GM18909 (cell line): ENCODE results near the gene AOC3.
"Not testable (repeated sequence)": the region's sequence is repeated elsewhere in the genome, so short reads cannot be mapped to it uniquely, and the experiment has no call there.

Experiments used
- ATAC-seq: cut with Tn5 transposase; IDR thresholded peaks from one replicate; pipeline ENCODE4 v1.9.1; 2021; ENCODE audit warnings: mild to moderate bottlenecking; ENCODE audit not compliant: unreplicated experiment, poor library complexity

Gene AOC3

DNA sequence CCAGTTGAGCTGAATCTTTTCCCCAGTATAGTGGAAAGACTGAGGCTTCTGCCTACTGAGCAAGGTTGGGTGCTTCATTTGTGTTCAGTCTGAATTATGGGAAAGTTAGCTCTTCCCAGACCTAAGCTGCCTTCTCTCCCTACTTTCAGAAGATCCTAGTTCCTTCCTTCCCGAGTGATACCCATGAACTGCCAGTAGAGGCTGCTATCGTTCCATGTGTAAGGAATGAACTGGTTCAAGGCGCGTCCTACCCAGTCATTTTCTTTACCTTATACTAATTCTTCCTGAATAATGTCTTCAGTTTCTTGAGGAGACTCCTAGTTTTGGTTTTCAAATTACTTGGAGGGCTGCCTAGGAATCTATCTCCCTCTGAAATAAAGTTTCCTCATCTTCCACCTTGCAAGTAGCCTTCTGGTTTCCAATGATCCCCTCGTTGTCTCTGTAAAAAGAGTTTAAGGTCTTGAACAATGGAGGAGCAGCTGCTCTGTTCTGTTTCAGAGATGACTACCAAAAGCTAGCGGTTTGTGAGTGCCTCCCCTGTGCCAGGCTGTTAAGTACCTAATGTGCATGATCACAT, 7.6 kb upstream of the AOC3 start:
- ATAC-seq = no peak

- no peak for ATAC-seq
These were observed 6.7 kb upstream of the AOC3 start, which contains the start of gene AOC2 for GRCh38 chr17:42844271-42844670. Gene AOC2 (plus strand): TSS chr17:42844580. CDS start chr17:42844627, 47 bp downstream.

GRCh38 chr17:42844761-42845555, 6.0 kb upstream of the AOC3 start:
- no peak for ATAC-seq

DNA sequence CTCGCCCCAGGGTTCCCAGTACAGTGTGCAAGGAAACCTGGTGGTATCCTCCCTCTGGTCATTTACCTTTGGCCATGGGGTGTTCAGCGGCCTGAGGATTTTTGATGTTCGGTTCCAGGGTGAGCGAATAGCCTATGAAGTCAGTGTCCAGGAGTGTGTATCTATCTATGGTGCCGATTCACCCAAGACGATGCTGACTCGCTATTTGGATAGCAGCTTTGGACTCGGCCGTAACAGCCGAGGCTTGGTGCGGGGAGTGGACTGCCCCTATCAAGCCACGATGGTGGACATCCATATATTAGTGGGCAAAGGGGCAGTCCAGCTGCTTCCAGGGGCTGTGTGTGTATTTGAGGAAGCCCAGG, 5.5 kb upstream of the AOC3 start:
- no peak for ATAC-seq

- no peak for ATAC-seq
These were observed 4.9 kb upstream of the AOC3 start for GRCh38 chr17:42845918-42846593.

DNA sequence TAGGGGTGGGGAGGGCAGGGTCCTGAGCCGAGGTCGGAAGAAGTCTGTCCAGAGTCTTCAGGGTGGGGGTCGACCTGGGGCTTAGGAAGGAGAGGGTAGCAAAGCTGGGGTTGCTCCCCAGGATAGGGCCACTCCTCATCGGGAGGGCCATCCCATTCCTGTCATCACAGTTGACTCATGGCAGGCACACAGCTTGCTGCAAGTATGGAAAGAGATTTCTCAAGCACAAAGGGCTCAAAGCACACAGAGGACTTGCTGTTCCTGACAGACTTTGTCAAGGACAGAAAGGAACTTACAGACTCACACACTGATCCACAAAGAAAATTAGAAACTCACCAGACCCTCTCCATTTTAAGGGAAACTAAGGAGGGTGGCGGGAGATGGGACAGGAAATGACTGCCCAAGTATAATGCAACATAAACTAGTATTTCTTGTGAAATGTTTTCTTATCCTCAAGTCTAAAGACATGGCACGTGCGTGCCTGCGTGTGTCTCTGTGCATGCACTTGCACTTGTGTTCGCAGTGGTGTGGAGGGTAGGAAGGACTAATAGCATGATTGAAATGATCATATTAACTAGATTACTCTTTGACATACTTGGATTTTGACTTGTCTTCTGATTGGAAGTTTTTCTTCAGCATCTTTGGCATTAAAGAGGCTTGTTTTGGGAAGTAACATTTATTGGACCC, 4.3 kb upstream of the AOC3 start:
- ATAC-seq = no peak

DNA sequence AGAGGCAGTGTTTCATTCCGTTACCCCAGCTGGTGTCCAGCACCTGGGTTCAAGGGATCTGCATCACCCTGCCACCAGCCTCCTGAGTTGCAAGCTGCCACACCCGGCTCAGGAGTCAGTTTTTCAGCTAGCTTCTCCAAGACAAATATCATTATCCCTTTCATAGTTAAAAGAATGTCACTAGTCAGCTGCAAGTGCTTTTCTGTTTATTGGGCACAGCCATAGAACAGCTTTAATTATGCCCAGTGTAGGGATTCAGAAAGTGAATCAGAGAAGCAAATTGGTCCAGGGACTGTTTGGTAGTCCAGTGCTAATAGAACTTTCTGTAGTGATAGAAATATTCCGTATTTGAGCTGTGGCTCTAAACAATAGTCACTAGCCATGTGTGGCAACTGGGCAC, 2.9 kb upstream of the AOC3 start:
- no peak for ATAC-seq

DNA sequence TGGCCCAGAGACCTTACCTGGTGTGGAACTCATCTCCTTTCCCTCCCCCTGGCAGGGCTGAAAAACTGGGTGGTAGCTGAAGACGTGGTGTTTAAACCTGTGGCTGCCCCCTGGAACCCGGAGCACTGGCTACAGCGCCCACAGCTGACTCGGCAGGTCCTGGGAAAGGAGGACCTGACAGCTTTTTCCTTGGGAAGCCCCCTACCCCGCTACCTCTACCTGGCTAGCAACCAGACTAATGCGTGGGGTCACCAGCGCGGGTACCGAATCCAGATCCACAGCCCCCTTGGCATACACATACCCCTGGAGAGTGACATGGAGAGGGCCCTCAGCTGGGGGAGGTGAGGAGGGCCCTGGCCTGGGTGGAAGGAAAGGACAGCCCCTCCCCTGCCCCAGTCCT, 2.0 kb upstream of the AOC3 start:
- ATAC-seq = no peak

DNA sequence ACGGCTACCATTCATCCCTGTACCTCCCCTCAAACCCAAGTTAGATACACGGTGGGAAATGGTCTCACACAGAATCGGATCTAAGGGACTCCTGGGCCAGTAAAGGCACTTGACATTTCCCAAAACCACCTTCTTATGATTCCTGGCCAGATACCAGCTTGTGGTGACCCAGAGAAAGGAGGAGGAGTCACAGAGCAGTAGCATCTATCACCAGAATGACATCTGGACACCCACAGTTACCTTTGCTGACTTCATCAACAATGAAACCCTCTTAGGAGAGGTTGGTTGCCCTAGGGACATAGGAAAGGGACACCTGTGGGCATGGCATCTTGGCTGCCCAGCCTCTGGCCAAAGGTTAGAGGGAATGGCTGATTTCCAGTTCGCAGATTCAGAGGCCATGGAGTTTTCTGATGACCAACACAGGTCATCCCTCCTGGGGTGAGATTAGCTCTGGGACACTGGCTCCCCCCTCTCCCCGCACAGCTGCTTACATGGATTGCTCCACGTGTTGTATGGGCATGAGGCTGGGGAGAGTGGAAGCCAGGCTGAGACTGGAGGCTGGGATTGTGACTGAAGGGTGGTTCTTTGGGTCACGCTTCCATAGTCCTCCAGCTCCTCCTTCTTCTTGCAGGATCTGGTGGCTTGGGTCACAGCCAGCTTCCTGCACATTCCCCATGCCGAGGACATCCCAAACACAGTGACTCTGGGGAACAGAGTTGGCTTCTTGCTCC, 1.4 kb upstream of the AOC3 start:
- no peak for ATAC-seq

DNA sequence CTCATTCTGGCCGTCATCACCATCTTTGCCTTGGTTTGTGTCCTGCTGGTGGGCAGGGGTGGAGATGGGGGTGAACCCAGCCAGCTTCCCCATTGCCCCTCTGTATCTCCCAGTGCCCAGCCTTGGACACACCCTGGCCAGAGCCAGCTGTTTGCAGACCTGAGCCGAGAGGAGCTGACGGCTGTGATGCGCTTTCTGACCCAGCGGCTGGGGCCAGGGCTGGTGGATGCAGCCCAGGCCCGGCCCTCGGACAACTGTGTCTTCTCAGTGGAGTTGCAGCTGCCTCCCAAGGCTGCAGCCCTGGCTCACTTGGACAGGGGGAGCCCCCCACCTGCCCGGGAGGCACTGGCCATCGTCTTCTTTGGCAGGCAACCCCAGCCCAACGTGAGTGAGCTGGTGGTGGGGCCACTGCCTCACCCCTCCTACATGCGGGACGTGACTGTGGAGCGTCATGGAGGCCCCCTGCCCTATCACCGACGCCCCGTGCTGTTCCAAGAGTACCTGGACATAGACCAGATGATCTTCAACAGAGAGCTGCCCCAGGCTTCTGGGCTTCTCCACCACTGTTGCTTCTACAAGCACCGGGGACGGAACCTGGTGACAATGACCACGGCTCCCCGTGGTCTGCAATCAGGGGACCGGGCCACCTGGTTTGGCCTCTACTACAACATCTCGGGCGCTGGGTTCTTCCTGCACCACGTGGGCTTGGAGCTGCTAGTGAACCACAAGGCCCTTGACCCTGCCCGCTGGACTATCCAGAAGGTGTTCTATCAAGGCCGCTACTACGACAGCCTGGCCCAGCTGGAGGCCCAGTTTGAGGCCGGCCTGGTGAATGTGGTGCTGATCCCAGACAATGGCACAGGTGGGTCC, 607 bp downstream of the AOC3 start:
- ATAC-seq = not testable (repeated sequence)

GRCh38 chr17:42852351-42852750, 1.4 kb downstream of the AOC3 start:
- no peak for ATAC-seq

GRCh38 chr17:42853004-42853403, 2.0 kb downstream of the AOC3 start:
- ATAC-seq = no peak

GRCh38 chr17:42853597-42853967, 2.6 kb downstream of the AOC3 start:
- ATAC-seq = no peak

- no peak for ATAC-seq
These were observed 3.2 kb downstream of the AOC3 start for GRCh38 chr17:42853968-42854790.

GRCh38 chr17:42855048-42855596, 4.1 kb downstream of the AOC3 start:
- no peak for ATAC-seq

GRCh38 chr17:42856093-42856492, 5.1 kb downstream of the AOC3 start:
- ATAC-seq = not testable (repeated sequence)

DNA sequence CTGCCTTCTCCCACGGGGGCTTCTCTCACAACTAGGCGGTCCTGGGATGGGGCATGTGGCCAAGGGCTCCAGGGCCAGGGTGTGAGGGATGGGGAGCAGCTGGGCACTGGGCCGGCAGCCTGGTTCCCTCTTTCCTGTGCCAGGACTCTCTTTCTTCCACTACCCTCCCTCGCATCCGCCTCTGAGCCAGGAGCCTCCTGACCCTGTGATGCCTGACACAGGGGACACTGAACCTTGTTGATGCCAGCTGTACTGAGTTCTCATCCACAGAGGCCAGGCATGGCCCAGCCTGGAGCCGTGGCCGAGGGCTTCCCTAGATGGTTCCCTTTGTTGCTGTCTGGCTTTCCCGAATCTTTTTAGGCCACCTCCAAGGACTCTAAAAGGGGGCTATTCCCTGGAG, 5.5 kb downstream of the AOC3 start:
- ATAC-seq = not testable (repeated sequence)

DNA sequence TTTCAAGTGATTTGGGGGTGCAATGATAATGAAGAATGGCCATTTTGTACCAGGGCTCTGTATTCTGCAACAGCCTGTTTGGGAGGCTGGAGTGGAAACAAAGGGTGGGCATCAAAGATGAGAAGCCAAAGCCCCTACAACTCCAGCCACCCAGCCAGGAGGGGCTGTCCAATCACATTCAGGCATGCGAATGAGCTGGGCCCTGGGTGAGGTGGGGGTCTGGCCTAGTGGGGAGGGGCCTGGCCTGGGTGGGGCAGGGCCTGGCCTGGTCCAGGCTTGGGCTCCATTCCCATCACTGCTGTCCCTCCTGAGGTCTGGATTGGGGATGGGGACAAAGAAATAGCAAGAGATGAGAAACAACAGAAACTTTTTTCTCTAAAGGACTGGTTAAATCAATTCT, 6.4 kb downstream of the AOC3 start:
- ATAC-seq = no peak
